ENCODE data around the gene FOXB2.
"Not testable (repeated sequence)": the region's sequence is repeated elsewhere in the genome, so short reads cannot be mapped to it uniquely, and the experiment has no call there.

The FOXB2 gene

GRCh38 chr9:77019236-77019925 lies at the start of gene FOXB2:
FOXB2 (plus strand) TSS chr9:77019655; CDS start chr9:77019655, 0 bp downstream.
- no peak for ATAC-seq
- no peak for TF ChIP-seq ESRRG (CRISPR knock-in tag; IDR thresholded peaks at IDR 0.05)
- no peak for TF ChIP-seq SNAI2 (CRISPR knock-in tag; IDR thresholded peaks at IDR 0.05)
- TF ChIP-seq, protein P1, sequence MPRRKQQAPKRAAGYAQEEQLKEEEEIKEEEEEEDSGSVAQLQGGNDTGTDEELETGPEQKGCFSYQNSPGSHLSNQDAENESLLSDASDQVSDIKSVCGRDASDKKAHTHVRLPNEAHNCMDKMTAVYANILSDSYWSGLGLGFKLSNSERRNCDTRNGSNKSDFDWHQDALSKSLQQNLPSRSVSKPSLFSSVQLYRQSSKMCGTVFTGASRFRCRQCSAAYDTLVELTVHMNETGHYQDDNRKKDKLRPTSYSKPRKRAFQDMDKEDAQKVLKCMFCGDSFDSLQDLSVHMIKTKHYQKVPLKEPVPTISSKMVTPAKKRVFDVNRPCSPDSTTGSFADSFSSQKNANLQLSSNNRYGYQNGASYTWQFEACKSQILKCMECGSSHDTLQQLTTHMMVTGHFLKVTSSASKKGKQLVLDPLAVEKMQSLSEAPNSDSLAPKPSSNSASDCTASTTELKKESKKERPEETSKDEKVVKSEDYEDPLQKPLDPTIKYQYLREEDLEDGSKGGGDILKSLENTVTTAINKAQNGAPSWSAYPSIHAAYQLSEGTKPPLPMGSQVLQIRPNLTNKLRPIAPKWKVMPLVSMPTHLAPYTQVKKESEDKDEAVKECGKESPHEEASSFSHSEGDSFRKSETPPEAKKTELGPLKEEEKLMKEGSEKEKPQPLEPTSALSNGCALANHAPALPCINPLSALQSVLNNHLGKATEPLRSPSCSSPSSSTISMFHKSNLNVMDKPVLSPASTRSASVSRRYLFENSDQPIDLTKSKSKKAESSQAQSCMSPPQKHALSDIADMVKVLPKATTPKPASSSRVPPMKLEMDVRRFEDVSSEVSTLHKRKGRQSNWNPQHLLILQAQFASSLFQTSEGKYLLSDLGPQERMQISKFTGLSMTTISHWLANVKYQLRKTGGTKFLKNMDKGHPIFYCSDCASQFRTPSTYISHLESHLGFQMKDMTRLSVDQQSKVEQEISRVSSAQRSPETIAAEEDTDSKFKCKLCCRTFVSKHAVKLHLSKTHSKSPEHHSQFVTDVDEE (CRISPR knock-in tag; IDR thresholded peaks at IDR 0.05) = no peak
- no peak for TF ChIP-seq OSR1 (CRISPR knock-in tag; IDR thresholded peaks at IDR 0.05)
- TF ChIP-seq CSRNP3 (CRISPR knock-in tag; IDR thresholded peaks at IDR 0.05) = no peak
- TF ChIP-seq, protein P2, sequence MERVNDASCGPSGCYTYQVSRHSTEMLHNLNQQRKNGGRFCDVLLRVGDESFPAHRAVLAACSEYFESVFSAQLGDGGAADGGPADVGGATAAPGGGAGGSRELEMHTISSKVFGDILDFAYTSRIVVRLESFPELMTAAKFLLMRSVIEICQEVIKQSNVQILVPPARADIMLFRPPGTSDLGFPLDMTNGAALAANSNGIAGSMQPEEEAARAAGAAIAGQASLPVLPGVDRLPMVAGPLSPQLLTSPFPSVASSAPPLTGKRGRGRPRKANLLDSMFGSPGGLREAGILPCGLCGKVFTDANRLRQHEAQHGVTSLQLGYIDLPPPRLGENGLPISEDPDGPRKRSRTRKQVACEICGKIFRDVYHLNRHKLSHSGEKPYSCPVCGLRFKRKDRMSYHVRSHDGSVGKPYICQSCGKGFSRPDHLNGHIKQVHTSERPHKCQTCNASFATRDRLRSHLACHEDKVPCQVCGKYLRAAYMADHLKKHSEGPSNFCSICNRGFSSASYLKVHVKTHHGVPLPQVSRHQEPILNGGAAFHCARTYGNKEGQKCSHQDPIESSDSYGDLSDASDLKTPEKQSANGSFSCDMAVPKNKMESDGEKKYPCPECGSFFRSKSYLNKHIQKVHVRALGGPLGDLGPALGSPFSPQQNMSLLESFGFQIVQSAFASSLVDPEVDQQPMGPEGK (CRISPR knock-in tag; IDR thresholded peaks at IDR 0.05; ENCODE audit: borderline replicate concordance) = no peak
- TF ChIP-seq ZNF70 (CRISPR knock-in tag; IDR thresholded peaks at IDR 0.05) = no peak
- TF ChIP-seq ZNF565 (CRISPR knock-in tag; conservative IDR thresholded peaks at IDR 0.05; ENCODE audit: low read depth) = no peak
- no peak for TF ChIP-seq ARNTL (CRISPR knock-in tag; IDR thresholded peaks at IDR 0.05; ENCODE audit: borderline replicate concordance, low read depth)
- no peak for TF ChIP-seq PPARA (CRISPR knock-in tag; IDR thresholded peaks at IDR 0.05; ENCODE audit: borderline replicate concordance)

DNA sequence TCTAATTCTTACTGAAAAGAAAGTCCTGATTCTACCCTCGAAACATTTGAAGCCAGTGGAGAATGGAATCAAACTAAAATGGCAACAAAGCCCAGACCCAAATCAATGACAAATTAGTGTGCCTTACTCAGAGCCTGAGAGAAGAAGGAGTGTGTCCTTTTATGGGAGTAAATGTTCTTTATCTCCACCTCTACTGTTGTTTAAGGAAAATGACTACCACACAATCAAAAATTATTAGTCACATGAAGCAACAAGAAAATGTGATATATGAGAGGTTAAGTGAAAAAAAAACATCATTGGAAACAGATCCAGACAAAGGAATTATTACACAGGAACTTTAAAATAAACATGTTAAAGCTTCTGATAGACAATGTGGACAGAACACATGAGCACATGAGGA lies 49.7 kb upstream of the FOXB2 start:
- no peak for ATAC-seq
- TF ChIP-seq ZFP30 (CRISPR knock-in tag; IDR thresholded peaks at IDR 0.05) (no peak), BACH2 (CRISPR knock-in tag; IDR thresholded peaks at IDR 0.05; ENCODE audit: borderline replicate concordance) (no peak), ZNF8 (CRISPR knock-in tag; IDR thresholded peaks at IDR 0.05) (no peak), SNAI2 (CRISPR knock-in tag; IDR thresholded peaks at IDR 0.05) (no peak), ARNTL (CRISPR knock-in tag; IDR thresholded peaks at IDR 0.05; ENCODE audit: borderline replicate concordance, low read depth) (no peak), GLIS3 (CRISPR knock-in tag; IDR thresholded peaks at IDR 0.05) (no peak), OSR1 (CRISPR knock-in tag; IDR thresholded peaks at IDR 0.05) (no peak), ZFP3 (CRISPR knock-in tag; IDR thresholded peaks at IDR 0.05) (no peak), POU6F1 (CRISPR knock-in tag; IDR thresholded peaks at IDR 0.05; ENCODE audit: borderline replicate concordance, low read depth) (no peak), RARB (CRISPR knock-in tag; IDR thresholded peaks at IDR 0.05) (no peak), ZNF70 (CRISPR knock-in tag; IDR thresholded peaks at IDR 0.05) (no peak), ISL1 (CRISPR knock-in tag; IDR thresholded peaks at IDR 0.05) (no peak), ZNF565 (CRISPR knock-in tag; conservative IDR thresholded peaks at IDR 0.05; ENCODE audit: low read depth) (no peak), CSDC2 (CRISPR knock-in tag; IDR thresholded peaks at IDR 0.05) (no peak)
- TF ChIP-seq, protein P2 (CRISPR knock-in tag; IDR thresholded peaks at IDR 0.05; ENCODE audit: borderline replicate concordance) = no peak

DNA sequence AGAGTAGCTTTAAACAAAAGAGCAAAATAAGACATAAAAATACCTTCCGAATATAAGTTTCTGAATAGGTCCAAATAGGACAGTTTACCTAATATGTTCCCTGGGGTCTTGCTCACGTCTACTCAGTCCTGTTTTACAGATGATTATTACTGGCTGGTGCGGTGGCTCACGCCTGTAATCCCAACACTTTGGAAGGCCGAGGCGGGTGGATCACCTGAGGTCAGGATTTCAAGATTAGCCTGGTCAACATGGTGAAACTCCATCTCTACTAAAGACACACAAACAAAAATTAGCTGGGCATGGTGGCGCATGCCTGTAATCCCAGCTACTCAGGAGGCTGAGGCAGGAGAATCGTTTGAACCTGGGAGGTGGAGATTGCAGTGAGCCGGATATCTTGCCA lies 40.6 kb upstream of the FOXB2 start:
- not testable (repeated sequence) for ATAC-seq
